SK-N-MC (cell line): ENCODE measurements around the gene UPF1.

Experiments
- EZH2 ChIP-seq: fragments of 200-600 bp; sonication (generic); IDR thresholded peaks from one replicate; pipeline ENCODE4 v1.6.1; 2017; ENCODE audit warnings: antibody characterized with exemption
- POLR2AphosphoS5 ChIP-seq: IDR thresholded peaks from 2 replicates; pipeline ENCODE4 v1.6.1; 2012; ENCODE audit warnings: mild to moderate bottlenecking, low read depth, low read length, borderline replicate concordance

DNA sequence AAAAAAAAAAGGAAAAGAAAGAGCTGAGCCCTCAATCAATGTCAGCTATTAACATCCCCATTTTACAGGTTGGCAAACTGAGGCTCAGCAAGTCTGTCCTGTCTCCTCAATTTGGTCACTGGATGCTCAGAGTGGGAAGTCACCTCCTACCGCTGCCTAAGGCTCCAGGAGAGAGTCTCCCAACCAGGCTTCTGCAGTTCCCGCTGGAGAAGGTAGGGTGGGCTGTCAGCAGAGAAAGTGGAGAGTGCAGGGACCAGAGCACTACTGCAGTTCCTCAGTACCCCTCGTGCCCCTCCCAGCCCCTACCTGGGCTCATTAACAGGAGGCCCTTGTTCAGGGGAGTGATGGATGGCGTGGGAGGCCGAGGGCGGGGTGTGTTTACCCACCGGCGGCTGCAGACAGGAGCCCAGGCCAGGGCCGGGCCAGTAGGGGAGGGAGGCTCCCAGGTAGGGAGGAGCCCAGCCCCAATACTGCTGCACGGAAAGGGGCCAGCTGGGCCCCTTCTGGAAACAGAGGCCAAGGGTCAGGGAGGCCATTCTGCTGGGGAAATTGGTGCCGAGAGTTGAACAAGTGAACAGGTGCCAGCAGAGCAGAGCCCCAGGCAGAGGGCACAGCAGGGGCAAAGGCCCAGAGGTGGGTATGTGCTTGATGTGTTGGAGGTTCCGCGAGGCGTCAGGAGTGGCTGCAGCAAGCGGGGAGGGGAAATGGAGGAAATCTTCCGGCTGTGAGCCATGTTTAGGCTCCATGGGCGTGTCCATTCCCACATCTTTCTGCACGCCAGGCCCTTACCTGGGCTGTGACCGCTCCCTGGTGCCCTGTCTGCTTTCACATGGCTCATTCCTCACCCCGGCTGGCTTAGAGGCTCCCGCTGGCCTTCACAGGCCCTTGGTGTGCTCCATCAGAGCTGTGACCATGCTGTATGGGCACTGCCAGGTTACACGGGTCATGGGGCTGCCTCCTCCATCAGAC is 33.1 kb upstream of the UPF1 start:
- TF ChIP-seq EZH2, result no peak
- no peak for TF ChIP-seq POLR2AphosphoS5
